Measurements from ENCODE around the gene BBS9.

BBS9 gene

GRCh38 chr7:33626869-33627268 is 497.5 kb downstream of the BBS9 start:
- no peak overlapping the region for H3K27ac ChIP-seq
- ChIA-PET POLR2A (ENCODE audit: low non-redundant PET) (no interaction called here), CTCF (no interaction called here)
- TF ChIP-seq CTCF (conservative IDR thresholded peaks at IDR 0.05; ENCODE audit: low read depth): no peak
- no peak for DNase-seq (ENCODE audit: low spot score)

GRCh38 chr7:33627741-33628140 is 498.4 kb downstream of the BBS9 start:
- no peak for TF ChIP-seq CTCF (conservative IDR thresholded peaks at IDR 0.05; ENCODE audit: low read depth)
- no peak for DNase-seq (ENCODE audit: low spot score)
- no peak overlapping the region for H3K27ac ChIP-seq
- ChIA-PET POLR2A (ENCODE audit: low non-redundant PET) (no interaction called here), CTCF (interaction anchor here (0.5 kb wide), 1 partner anchor 180 kb away, joined by 3 read pairs; no protein-coding TSS in a partner anchor)

- no peak overlapping the region for H3K27ac ChIP-seq
- no peak for DNase-seq (ENCODE audit: low spot score)
- ChIA-PET POLR2A (ENCODE audit: low non-redundant PET) (no interaction called here), CTCF (no interaction called here)
- TF ChIP-seq CTCF (conservative IDR thresholded peaks at IDR 0.05; ENCODE audit: low read depth): no peak
These were observed 499.5 kb downstream of the BBS9 start for GRCh38 chr7:33628894-33629293.

- ChIA-PET POLR2A (ENCODE audit: low non-redundant PET) (no interaction called here), CTCF (no interaction called here)
- no peak for DNase-seq (ENCODE audit: low spot score)
- TF ChIP-seq CTCF (conservative IDR thresholded peaks at IDR 0.05; ENCODE audit: low read depth): no peak
- no peak overlapping the region for H3K27ac ChIP-seq
These were observed 501.0 kb downstream of the BBS9 start for GRCh38 chr7:33630359-33630758.

GRCh38 chr7:33632322-33632721 is 503.0 kb downstream of the BBS9 start:
- no peak for DNase-seq (ENCODE audit: low spot score)
- no peak for TF ChIP-seq CTCF (conservative IDR thresholded peaks at IDR 0.05; ENCODE audit: low read depth)
- no peak overlapping the region for H3K27ac ChIP-seq
- ChIA-PET POLR2A (ENCODE audit: low non-redundant PET) (no interaction called here), CTCF (no interaction called here)

GRCh38 chr7:33632840-33633525 is 503.6 kb downstream of the BBS9 start:
- TF ChIP-seq CTCF (conservative IDR thresholded peaks at IDR 0.05; ENCODE audit: low read depth): no peak
- no peak overlapping the region for H3K27ac ChIP-seq
- DNase-seq (ENCODE audit: low spot score): no peak
- POLR2A ChIA-PET (ENCODE audit: low non-redundant PET): no interaction called here
- CTCF ChIA-PET: no interaction called here
